Activated CD8-positive, alpha-beta memory T cell treated with anti-CD3 and anti-CD28 coated beads for 24 hours (primary cell): ENCODE data around the gene MT1H.
A peak's percentile ranks its signal among the peaks of the same experiment; 100 is the strongest.

Experiments used
- DNase-seq: peaks from one replicate; pipeline ENCODE4 v3.0.0-alpha.2; 2020

Gene MT1H

DNA sequence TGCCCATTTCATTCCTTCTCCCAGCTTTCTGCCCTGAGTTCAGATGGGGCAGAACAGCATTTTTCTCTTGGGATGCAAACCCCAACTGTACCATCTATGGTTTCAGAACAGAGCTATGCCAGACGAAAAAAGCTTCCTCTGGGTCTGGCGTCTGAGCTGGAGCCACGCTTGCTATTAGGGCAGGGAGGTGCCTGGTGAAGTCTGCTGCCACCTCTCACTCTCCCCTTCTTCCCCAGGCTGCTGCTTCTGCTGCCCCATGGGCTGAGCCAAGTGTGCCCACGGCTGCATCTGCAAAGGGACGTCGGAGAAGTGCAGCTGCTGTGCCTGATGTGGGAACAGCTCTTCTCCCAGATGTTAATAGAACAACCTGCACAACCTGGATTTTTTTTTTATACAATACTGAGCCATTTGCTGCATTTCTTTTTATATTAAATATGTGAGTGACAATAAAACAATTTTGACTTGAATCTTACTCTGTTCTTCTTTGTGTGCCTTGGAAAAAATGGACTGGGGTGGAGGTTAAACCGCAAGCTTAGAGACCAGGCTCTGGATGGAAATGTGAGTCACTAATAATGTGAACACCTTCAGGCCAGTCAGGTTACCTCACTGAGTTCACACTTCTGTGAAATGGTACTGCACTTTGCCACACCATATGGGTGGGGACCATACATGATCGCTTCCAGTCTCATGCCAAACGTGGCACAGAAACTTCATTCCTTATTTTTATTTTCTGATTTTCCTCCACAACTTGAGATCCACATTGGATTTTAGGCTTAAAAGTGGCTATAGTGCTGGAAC lies 32.8 kb upstream of the MT1H start:
- DNase-seq, result no peak

DNA sequence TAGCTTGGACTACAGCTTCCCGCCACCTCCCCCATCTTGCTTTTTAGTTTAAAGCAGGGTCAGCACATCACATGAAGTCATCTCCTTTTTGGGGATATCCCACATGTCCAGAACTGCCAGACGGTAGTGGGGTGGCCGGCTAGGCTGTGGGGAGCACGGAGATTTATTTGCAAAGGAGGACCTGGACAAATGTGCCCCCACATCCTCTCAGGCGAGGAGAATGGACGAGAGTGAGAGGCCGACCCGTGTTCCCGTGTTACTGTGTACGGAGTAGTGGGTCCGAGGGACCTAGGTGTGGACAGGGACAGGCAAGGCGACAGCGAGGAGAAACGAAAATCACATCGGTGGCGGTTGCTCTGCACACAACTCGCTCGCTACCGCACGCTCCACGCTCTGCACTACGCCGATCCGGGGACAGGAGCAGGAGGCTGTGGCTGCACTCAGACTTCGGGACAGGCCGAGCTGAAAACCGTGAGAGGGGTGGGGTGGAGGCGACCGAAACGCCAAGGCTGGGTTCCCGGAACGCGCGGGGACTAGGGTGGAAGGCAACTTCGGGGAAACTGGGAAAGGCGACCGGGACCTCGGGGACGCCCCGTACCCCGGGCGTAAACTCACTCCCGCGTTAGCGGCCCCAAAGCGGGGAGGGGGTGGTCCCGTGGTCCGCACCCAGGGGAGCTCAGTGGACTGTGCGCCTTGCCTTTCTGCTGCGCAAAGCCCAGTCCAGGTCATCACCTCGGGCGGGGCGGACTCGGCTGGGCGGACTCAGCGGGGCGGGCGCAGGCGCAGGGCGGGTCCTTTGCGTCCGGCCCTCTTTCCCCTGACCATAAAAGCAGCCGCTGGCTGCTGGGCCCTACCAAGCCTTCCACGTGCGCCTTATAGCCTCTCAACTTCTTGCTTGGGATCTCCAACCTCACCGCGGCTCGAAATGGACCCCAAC lies 31.5 kb upstream of the MT1H start, which contains the start of gene MT1A:
Gene MT1A, plus strand, starts transcription at position 853 of the 937 bp plus-strand sequence. Its CDS starts 73 bp downstream, at position 926.
- no peak for DNase-seq

GRCh38 chr16:56639045-56639444 lies 30.6 kb upstream of the MT1H start:
- DNase-seq, result no peak

GRCh38 chr16:56640076-56640475 lies 29.5 kb upstream of the MT1H start:
- no peak for DNase-seq

GRCh38 chr16:56641166-56641565 lies 28.4 kb upstream of the MT1H start:
- no peak for DNase-seq

DNA sequence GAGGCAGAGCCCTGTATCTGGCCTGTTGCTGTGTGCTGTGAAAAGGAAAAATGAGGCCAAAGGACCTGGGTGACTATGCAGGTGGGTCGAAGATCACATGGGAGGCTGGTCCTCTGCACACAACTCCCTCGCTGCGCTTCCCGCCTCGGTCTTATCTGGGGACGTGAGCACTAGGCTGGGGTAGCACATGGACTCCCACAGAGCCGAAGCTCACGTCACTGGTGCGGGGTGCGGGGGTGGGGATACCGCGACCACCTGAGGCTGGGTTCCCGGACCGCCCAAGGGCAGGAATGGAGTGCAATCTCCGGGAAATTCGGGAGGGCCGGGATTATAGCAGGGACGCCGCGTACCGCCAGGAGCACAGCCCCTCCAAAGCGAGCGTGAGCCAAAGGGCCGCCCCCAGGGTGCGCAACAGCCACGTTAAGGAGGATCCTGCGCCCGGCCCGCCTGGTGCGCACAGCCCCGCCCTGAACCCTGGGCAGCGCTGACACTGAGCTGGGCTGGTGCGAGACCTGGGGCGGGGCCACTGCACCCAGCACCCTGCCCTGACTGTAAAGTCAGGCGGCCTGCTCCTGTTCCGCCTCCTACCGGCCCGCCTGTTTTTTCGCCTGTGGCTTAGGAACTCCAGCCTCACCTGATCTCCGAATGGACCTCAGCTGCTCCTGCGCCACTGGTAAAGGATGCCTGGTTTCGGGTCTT lies 26.4 kb upstream of the MT1H start:
- DNase-seq, result peak; percentile 89

- DNase-seq, result no peak
Observed at GRCh38 chr16:56643833-56644232, 25.8 kb upstream of the MT1H start.

DNA sequence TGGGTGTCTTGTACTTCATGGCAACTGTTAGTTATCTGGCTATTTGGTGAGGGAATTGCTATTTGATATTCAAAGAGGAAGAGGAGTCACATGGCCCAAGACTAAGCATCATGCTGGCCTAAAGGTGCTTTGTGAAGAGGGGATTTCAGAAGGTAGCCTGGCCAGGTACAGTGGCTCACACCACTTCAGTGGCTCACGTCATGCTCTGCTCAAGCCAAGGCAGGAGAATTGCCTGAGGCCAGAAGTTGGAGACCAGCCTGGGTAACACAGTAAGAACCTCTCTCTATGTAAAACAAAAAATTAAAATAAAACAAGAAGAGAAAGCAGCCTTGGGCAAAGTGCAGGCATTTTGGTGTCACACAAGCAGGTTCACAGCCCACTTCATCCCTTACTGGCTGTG lies 24.3 kb upstream of the MT1H start:
- DNase-seq, result no peak

GRCh38 chr16:56645838-56646237 lies 23.8 kb upstream of the MT1H start:
- no peak for DNase-seq

DNA sequence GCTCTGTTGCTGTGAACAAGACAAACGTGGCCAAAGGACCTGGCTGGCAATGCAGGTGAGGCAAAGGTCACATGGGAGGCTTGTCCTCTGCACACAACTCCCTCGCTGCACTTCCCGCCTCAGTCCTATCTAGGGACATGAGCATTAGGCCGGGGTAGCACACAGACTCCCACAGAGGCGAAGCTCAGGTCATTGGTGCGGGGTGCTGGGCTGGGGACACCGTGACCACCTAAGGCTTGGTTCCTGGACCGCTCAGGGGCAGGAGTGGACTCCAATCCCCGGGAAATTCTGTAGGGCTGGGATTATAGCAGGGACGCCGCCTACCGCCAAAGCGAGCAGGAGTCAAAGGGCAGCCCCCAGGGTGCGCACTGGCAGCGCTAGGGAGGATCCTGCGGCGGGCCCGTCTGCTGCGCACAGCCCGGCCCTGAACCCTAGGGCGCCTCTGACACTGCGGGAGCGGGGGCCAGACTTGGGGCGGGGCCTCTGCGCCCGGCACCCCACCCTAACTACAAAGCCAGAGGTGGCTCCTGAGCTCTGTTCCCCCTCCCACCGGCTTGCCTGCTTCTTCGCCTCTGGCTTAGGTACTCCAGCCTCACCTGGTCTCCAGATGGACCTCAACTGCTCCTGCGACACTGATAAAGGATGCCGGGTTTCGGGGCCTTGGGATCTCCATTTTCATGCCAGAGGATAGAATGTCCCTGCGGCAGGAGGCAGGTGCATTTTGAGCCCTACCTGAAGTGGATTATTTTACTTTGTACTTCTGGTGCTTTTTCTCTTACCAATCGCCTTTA lies 21.8 kb upstream of the MT1H start:
- DNase-seq, result no peak

DNA sequence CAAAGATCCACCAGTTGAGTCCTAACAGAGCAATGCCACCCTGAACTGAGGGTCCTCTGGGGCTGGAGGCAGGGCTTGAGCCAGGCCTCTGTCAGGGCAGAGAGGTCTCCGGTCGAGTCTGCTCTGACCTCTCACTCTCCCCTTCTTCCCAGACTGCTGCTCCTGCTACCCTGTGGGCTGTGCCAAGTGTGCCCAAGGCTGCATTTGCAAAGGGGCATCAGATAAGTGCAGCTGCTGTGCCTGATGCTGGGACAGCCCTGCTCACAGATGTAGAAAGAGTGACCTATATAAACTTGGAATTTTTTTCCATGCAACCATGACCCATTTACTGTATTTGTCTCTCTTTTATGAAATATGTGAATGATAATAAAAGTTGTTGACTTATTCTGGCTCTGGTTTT lies 20.3 kb upstream of the MT1H start:
- DNase-seq, result no peak

DNA sequence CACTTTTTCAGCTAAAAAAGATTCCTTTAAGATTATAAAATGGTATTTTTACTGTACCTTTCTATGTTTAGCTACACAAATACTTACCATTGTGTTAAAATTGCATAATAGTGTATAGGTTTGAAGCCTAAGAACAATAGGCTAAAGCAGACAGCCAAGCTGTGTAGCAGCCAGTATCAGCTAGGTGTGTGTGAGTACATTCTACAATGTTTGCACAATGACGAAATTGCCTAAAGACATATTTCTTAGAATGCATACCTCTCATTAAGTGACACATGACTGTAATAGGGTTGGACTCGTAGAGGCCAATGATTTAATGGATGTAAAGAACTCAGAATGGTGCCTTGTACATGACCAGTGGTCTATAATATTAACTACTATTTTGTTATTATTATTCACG lies 19.8 kb upstream of the MT1H start:
- DNase-seq, result no peak

- no peak for DNase-seq
Observed at GRCh38 chr16:56651586-56651985, 18.0 kb upstream of the MT1H start, which contains the start of gene MT1B. Gene MT1B (plus strand): TSS chr16:56651886. CDS start chr16:56651954, 68 bp downstream.

DNA sequence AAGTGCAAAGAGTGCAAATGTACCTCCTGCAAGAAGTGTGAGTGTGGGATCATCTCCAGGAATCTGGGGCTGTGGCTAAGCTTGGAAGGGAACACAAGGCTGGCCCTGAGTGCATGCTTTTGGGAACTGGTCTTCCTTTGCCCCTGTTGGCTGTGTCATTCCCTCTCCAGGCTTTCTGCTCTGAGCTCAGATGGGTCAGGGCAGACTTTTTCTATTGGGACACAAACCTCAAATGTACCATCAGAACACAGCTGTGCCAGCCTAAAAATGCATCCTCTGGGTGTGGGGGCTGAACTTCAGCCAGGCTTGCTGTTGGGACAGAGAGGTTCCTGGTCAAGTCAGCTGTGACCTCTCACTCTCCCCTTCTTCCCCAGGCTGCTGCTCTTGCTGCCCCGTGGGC lies 17.0 kb upstream of the MT1H start:
- no peak for DNase-seq

GRCh38 chr16:56653218-56653617 lies 16.4 kb upstream of the MT1H start:
- DNase-seq, result no peak

GRCh38 chr16:56657555-56658326 lies 11.9 kb upstream of the MT1H start, which contains the start of gene MT1F:
Gene MT1F (plus strand): TSS chr16:56657959. CDS start chr16:56658059, 100 bp downstream.
- DNase-seq, result peak; percentile 92

DNA sequence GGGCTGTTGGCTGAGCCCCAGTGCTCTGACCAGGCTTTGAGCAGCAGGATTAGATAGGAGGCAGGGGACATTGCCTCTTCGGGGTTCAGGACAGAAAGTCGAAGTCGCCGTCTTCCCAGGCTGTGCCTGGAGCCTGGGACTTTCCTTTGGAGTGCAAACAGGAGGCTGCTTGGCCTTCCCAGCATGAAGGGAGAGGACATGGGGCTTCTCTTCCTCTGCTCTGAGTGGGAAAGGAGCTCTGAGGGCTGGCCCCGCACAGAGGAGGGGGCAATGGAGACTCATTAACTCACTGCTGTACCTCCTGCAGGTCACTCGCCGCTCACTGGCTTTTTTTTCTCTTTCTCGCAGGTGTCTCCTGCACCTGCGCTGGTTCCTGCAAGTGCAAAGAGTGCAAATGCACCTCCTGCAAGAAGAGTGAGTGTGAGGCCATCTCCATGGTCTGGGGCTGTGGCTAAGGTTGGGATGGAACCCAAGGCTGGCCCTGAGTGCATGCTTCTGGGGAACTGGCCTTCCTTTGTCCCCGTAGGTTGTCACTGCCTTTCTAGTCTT lies 11.2 kb upstream of the MT1H start:
- DNase-seq, result no peak

- peak; percentile 79 for DNase-seq
Observed at GRCh38 chr16:56662357-56663354, 7.0 kb upstream of the MT1H start.

GRCh38 chr16:56664506-56664905 lies 5.1 kb upstream of the MT1H start:
- no peak for DNase-seq
